Measurements from ENCODE around the gene TSHZ2.
"Not testable (repeated sequence)": the region's sequence is repeated elsewhere in the genome, so short reads cannot be mapped to it uniquely, and the experiment has no call there.

TSHZ2 gene

DNA sequence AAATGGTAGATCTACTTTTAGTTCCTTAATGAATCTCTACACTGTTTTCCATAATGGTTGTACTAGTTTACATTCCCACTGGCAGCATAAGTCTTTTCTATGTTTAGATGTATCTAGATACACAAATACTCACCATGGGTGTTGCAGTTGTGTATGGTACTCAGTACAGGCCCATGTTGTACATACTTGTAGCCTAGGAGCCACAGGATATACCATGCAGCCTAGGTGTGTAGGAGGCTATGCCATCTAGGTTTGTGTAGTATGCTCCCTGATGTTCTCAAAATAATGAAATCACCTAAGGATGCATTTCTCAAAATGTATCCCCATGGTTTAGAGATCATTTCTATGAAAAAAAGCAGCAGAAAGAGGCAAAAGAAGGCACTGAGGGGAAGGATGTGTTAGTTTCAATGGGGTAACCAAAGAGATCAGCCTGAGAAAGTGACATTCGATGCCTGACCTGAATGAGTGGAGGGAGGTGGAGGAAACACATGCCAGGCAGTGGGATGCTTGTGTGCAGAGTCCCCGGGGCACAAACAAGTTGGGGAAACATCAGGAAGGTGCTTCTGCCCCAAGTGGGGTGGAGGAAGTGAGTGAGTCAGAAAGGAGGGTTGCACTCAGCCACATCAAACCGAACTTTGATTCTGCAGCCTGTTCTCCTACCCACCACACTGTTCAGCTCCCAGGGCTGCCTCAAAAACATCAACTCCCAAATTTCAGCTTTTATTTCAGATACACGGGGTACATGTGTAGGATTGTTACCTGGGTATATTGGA is 430.3 kb downstream of the TSHZ2 start:
- no peak for DNase-seq

DNA sequence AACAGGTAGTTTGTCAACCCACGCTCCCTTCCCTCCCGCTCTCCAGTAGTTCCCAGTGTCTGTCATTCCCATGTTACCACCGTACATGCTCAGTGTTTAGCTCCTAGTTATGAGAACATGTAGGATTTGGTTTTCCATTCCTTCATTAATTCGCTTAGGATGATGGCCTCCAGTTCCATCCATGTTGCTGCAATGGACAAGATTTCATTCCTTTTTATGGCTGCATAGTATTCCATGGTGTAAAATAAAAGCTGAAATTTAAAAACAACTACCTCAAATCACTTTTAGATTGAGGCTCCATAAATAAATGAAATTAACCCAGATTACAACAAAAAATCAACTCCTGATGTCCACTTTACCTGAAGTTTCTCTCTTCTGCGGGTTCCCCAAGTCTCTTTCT is 430.9 kb downstream of the TSHZ2 start:
- no peak for DNase-seq

DNA sequence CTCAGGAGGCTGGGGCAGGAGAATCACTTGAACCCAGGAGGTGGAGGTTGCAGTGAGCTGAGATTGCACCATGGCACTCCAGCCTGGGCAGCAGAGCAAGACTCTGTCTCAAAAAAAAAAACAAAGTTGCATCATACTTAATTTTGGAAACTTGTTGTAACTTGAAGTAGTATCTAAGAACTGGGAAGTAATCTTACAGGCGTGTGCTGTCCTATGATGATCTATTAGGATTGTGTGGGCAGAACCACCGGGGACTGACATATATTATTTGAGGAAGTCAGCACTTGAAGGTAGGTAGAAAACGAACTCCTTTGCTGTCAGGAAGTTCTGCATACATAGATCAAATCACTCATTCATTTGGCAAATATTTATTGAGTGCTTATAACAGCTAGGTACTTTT is 433.0 kb downstream of the TSHZ2 start:
- no peak for DNase-seq

DNA sequence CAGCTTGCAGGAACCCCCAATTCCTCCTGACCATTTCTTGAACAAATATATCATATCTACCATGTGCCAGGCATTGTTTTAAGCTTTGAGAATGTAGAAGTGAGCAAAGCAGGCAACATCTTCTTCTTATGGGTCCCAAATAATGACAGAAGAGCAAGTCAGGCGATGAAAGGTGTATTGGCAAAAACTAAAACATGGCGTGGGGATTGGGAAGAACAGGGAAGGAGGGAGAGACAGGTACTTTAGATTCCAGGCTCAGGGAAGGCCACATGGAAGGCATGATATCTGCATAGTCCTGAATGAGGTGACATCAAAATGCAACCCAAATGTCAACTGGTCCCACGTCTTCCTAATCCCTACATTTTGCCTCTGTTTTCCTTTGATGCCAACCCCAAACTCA is 434.4 kb downstream of the TSHZ2 start:
- no peak for DNase-seq

DNA sequence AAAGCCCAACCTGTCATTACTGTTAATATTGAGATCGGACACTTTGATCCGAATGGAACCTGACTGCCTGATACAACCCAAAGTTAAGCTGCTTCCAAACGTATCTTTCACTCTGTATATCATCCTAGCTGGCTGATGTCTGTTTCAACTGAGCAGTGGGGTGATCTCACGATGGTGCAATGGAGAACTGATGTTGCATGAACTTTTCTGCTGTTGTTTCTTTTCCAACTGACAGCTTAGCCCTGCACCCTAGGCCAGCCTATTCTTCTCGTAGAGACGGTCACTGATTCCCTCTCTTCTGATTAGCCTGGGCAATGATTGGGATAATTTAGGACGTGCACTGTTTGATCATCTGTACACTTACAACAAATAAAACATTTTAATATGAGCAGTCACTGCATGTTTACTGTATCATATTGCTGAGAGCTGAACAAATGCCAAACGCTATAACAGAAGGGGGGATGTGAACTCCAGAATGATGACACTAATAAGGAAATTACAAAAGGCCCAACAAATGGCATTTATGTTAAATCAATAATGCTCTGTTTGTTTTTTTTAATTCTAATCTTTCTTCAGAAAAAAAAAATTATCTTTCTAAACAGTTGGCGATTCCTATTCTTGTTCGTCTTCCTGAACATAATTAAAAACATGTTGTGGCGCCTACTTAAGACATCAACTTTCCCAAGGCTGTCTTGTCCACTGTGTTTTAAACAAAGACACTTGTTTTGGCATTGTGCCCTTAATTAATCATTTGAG is 436.7 kb downstream of the TSHZ2 start:
- DNase-seq, result peak; percentile 37

DNA sequence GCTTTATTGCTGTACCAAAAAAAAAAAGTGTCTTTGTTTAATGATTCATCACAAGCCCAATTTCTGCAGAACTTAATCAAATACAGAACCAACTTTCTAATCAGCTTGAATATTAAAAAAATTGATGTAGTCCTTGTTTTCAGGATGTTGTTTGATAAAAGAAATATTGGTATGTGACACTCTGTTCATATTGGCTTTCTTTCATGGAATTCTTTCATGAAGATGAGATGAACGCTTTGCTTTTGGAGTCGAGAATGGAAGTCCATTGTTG is 437.2 kb downstream of the TSHZ2 start:
- DNase-seq, result no peak

DNA sequence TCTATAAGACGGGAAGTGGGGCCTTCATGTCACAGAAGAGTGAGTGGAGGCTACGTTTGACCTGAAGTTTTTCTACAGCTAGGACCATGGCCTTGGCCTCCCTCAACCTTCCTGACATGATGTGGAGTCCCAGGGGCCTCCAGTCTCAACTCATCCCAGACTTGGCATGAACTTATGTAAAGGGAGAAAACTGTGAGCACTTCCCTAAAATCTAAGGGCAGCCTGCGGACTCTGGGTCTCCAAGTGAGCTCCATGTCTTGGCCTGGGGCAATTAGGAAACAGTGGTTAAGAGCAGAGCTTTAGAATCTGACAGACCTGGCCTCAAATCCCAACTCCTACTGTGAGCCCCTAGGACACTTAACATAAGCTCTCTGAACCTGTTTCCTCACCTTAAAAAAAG is 439.0 kb downstream of the TSHZ2 start:
- no peak for DNase-seq

DNA sequence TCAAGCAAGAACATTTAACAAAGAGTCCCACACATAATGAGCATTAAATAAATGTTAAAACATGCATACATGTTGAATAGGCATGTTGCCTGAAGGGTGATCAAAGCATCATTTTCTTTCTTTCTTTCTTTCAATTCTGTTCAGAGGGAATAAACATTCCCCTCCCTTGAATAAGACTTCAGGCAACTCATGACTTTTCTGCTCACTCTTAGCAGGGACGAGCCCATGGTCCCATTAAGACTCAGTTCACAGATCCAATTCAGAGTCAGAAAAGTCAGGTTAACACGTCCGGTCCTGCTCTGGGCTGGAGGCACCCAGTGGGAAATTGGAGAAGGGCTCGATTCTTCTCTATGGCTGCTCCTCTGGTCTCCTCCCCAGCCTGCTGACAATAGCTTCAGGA is 439.7 kb downstream of the TSHZ2 start:
- DNase-seq, result no peak

DNA sequence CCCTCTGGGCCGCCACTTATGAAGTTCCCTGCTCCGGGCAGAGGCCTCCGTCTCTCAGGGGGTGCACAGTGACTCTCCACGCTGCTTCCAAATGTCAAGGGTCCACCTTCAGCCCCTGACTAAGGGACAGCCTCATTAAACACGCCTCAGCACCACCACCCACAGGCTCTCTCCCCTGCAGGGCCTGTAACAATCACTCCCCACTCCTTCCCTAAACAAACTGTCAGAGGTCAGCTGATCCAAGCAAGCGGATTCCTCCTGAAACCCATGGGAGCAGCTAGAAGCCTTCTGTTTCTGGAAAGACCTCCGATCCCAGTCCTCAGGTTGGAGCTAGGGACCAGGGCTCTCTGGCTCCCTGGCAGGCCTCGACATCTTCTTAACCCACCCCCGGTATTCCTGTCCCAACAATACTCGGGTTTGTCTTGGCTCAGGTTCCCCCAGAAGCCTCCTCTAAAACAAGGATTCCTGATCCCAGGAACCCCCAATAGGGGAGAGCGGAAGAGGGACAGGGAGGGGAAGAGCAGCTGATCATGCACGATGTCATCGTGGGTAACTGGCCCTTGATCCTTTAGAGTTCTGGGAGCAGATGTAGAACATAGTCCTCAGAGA is 440.5 kb downstream of the TSHZ2 start:
- DNase-seq, result peak; percentile 27

DNA sequence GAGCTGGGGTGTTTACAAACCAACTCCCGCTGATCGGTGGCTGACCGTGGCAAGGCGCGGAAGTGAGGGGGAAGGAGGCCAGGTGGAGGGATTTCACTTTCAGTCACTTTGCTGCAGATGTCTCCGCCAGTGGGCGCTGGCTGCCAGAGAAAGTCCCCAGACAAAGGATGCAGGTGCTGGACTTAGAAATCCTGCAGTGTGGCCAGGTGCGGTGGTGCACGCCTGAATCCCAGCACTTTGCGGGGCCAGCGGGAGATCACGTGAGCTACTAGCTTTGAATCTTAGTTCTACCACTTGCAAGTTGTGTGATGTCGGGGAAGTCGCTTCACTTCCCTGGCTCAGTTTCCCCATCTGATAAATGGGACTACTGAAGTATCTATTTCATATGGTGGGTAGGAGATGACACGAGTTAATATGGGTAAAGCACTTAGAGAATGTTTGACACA is 441.1 kb downstream of the TSHZ2 start:
- peak; percentile 82 for DNase-seq

DNA sequence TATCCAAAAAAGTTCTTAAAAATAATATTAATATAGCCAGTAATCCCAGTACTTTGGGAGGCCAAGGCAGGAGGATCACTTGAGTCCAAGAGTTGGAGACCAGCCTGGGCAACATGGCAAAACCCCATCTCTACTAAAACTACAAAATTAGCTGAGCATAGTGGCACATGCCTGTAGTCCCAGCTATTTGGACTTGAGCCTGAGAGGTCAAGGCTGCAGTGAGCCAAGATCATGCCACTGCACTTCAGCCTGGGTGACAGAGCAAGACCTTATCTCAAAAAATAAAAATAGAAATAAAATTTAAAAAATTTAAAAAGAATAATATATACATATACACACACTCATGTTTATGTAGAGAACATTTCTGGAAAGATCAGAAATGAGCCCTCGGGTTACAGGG is 441.7 kb downstream of the TSHZ2 start:
- not testable (repeated sequence) for DNase-seq

DNA sequence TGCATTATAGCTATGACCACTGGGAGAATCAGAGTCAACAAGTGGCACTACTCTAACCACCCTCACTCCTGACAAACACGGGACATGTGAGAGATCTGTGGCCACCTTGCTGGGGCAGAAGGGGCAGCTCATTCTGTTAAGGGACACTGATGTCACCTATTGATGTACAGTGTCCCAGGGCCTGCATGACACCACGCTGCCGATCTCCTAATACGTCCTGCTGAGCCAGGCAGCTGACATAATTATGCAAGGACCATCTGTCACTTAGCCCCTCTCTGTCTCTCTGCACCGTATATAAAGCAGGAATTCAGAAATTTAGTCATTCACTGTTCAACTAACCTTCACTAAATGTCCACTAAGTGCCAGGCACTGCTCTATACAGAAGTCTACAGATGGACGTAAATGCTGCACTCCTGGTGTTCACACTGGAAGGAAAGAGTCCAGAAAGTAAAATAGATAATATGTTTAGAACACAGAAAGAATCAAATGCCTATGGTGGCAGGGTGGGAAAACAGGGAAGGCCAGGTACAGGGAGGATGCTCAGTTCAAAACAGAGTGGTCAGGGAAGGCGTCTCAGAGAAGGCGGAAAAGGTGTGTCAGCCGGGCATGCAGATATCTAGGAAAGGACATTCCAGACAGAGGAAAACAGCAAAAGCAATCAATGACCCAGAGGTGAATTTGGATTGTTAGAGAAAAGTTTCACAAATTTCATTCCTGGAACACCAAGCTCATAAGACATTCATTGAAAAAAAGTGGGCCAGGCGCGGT is 447.7 kb downstream of the TSHZ2 start:
- DNase-seq, result no peak

DNA sequence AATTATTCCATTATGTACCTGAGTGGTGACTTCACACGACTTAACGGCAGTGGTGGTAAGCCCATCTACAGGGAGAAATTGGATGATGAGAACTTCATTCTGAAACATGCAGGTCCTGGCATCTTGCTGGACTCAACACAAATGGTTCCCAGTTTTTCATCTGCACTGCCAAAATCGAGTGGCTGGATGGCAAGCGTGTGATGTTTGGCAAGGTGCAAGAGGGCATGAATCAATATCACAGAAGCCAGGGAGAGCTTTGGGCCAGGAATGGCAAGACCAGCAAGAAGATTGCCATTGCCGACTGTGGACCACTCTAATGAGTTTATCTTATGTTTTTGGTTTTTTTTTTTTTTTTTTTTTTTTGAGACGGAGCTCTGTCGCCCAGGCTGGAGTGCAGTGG is 449.2 kb downstream of the TSHZ2 start:
- DNase-seq, result no peak

DNA sequence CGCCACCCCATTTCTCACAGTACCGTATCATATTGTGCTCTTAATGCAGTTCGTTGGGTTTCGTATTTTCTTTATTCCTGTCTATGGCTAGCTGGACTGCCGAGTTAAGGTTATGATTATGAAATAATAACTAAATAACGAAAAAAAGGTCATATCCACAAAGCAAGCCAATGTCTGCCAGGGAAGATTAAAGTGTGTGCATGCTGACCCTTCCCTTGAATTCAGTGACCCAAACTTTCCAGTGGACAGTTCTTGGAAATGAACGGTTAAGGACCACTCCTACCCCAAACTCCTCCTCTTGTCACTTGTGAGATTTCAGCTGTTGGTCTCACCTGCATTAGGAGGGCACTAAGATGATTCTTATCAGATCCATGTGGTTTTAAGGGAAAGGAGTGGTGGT is 449.9 kb downstream of the TSHZ2 start:
- no peak for DNase-seq

DNA sequence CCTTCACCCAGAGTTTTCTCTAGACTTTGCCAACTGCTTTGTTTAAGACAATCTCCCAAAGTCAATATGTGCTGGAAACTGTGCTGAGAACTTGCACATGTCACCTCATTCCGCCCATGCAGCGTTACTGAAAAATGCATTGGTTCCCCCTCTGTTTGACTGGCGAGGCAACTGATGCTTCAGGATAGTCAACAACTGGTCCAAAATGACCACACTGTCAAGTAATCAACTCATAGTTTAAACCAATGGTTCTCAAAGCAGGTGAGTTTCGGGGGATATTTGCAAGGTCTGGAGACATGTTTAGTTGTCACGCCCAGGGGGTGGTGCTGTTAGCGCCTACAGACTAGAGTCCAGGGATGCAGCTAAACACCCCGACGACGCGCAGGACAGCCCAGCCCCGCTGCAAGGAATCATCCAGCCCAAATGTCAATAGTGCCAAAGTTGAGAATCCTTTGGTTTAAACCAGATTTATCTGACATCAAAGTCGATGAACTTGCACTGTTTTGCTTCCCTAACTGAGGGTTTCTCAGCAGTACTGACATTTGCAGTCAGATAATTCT is 451.5 kb downstream of the TSHZ2 start:
- no peak for DNase-seq

DNA sequence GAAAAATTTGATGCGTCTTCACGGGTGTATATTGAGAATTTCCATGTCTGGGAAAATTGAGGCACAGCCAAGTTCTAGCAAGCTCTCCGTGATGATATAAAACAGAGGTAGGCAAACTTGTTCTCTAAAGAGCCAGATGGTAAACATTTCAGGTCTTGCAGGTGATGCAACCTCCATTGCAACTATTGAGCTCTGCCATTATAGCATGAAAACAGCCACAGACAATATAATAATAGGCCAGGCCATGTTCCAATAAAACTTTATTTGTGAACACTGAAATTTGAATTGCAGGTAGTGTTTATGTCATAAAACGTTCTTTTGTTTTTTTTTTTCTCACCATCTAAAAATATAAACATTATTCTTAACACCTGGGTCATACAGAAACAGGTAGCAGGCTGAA is 453.3 kb downstream of the TSHZ2 start:
- DNase-seq, result peak; percentile 2

DNA sequence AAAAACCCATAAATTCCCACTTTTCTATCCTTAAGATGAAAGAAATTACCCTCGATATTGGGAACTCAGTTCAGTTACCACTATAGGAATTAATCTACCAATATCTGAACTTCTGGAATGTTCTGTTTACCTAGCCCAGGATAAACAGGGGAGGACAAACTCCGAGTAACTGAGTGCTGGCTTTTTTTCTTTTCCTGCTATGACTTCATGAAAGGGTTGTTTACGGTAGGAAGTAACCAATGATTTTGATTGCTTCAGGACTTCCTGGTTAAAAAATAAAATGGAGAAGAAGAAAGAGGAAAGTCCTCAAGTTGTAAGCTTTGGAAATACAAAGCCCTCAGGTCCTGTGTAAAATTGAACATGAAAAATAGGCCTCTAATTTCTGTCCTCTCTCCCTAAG is 453.8 kb downstream of the TSHZ2 start:
- DNase-seq, result no peak

DNA sequence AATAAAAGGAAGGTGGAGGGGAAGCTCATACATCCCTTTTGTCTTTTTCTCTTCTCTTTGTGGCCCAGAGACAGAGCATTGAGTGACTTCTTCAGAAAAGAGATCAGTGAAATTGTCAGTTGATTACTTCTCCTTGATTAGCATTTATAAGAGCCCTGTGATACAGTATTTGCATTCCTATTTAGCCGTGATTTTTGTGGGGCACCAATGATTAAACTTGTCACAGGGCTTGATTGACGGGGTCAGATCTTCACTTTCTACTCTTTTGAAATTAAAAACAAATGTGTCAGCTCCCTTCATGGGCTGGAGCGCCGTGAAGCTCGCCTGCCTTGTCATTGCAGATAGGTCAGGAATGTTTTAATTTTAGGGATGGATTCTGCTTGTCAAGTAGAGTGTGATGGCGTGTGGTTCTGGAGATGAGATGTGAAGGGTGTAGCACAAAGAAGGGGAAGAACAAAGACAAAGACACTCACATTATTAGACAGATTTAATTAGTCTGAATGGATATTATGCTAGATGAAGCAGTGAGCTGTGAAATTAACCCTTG is 454.7 kb downstream of the TSHZ2 start:
- DNase-seq, result no peak

DNA sequence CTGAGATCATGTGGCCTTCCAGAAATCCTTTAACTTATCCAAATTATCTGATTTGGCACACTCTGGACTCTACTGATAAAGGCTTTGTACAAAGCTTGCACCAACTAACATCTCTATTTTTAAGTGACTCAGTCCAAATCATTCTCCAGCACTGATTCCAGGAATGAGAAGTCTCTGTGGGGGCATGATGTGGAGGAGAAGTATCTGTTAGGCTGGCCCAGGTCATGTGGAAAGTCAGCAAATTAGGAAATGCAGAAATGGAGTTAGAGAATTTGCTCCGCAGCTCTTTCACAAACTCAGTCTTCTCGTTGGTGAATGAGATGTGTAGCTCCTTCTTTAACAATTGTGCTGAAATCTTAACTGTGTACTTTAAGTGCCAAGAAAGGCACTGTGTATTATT is 455.8 kb downstream of the TSHZ2 start:
- DNase-seq, result no peak

DNA sequence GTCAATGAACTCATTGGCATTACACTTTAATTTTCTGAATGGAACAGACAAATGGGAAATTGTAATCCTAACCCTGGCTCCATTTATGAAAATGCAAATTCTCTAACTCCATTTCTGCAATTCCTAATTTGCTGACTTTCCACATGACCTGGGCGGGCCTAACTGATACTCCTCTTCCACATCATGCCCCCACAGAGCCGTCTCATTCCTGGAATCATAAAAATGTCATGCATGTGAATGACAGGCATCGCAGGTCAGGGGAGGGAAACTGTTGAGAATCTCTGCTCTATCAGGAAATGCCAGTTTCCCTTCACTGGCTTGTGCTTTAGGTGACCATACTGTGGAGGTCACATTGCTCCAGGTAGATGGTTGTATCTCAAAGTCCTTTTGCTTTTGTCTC is 456.4 kb downstream of the TSHZ2 start:
- DNase-seq, result no peak

DNA sequence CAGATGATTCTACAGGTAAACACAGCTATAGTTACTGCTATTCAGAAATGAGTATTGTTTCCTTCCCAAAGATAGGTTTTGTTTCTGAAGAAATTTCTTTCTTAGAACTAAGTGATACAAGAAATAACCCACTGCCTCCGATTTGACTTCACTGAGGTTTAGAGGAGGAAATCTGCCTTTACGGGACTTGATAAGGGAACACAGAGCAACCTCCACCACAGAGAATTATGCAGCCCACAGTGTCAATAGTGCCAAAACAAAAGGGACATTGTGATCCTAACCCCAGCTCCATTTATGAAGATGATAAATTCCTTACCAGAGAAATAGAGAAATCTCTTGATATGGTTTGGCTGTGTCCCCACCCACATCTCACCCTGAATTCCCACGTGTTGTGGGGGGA is 456.8 kb downstream of the TSHZ2 start:
- DNase-seq, result no peak

DNA sequence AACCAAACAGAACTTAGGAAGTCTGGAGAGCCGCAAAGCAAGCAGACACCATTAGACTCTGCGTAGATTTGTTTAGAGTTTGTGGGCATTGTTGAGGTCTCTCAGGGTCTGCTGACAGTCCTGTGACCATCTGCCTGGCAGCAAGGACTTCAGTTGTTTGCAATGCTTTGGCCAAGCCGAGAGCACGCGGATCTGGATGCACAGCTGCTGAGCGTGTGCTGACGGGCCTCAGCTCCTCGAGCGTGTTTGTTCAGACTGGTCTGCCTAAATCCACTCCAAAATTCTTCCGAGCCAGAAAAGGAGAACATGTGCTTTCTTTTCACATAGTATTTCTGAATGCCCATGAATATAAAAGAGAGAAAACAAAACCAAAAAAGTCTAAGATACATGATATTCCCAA is 462.5 kb downstream of the TSHZ2 start:
- DNase-seq, result no peak

DNA sequence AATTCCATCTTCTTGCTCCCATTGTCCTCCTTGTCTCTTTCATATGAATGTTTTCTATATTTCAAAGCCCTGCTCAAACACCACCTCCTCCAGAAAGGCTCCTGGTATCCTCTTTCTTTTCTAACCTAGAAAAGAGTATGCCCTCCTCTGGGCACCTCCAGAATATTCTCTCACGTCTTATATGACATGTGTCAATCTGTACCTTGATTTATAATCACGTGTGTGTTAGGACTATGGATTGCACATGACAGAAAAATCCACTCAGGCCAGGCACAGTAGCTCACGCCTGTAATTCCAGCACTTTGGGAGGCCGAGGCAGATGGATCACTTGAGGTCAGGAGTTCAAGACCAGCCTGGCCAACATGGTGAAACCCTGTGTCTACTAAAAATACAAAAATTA is 464.8 kb downstream of the TSHZ2 start:
- DNase-seq, result not testable (repeated sequence)

Measured in NCI-H69 (cell line).